ENCODE results near the gene EEPD1.

EEPD1 gene

GRCh38 chr7:36202398-36202797 is 49.3 kb downstream of the EEPD1 start:
- no peak overlapping the region for H3K27ac ChIP-seq (ENCODE audit: low read length)
- H3K9me3 ChIP-seq (ENCODE audit: insufficient read depth, low read depth, low read length), result no peaks in the 10 kb centered on the region
- H3K27me3 ChIP-seq (ENCODE audit: insufficient read depth, low read length), result no peaks in the 10 kb centered on the region
- no peak overlapping the region for H3K4me3 ChIP-seq (ENCODE audit: low read length)
- no peak overlapping the region for H3K9ac ChIP-seq (ENCODE audit: low read depth, low read length)
- no peaks in the 10 kb centered on the region for H3K36me3 ChIP-seq (ENCODE audit: insufficient read depth, low read depth, low read length)
- H3K4me1 ChIP-seq (ENCODE audit: insufficient read depth, low read length), result peaks cover 2% of the 10 kb centered on the region; the same call in 1 of the 2 replicates

- H3K9ac ChIP-seq (ENCODE audit: low read depth, low read length), result no peak overlapping the region
- no peaks in the 10 kb centered on the region for H3K36me3 ChIP-seq (ENCODE audit: insufficient read depth, low read depth, low read length)
- no peaks in the 10 kb centered on the region for H3K27me3 ChIP-seq (ENCODE audit: insufficient read depth, low read length)
- no peak overlapping the region for H3K27ac ChIP-seq (ENCODE audit: low read length)
- H3K4me1 ChIP-seq (ENCODE audit: insufficient read depth, low read length), result peaks cover 8% of the 10 kb centered on the region; the same call in 1 of the 2 replicates
- H3K4me3 ChIP-seq (ENCODE audit: low read length), result no peak overlapping the region
- H3K9me3 ChIP-seq (ENCODE audit: insufficient read depth, low read depth, low read length), result no peaks in the 10 kb centered on the region
Observed at GRCh38 chr7:36203071-36203790, 50.2 kb downstream of the EEPD1 start.

GRCh38 chr7:36204044-36204663 is 51.1 kb downstream of the EEPD1 start:
- Histone ChIP-seq H3K9me3 (ENCODE audit: insufficient read depth, low read depth, low read length) (no peaks in the 10 kb centered on the region), H3K36me3 (ENCODE audit: insufficient read depth, low read depth, low read length) (no peaks in the 10 kb centered on the region), H3K27ac (ENCODE audit: low read length) (no peak overlapping the region), H3K9ac (ENCODE audit: low read depth, low read length) (no peak overlapping the region), H3K27me3 (ENCODE audit: insufficient read depth, low read length) (no peaks in the 10 kb centered on the region), H3K4me3 (ENCODE audit: low read length) (no peak overlapping the region), H3K4me1 (ENCODE audit: insufficient read depth, low read length) (peaks cover 10% of the 10 kb centered on the region; the same call in 1 of the 2 replicates)

GRCh38 chr7:36204929-36205635 is 52.0 kb downstream of the EEPD1 start:
- H3K27ac ChIP-seq (ENCODE audit: low read length), result no peak overlapping the region
- no peaks in the 10 kb centered on the region for H3K9me3 ChIP-seq (ENCODE audit: insufficient read depth, low read depth, low read length)
- peaks cover 10% of the 10 kb centered on the region; the same call in 1 of the 2 replicates for H3K4me1 ChIP-seq (ENCODE audit: insufficient read depth, low read length)
- H3K27me3 ChIP-seq (ENCODE audit: insufficient read depth, low read length), result no peaks in the 10 kb centered on the region
- H3K9ac ChIP-seq (ENCODE audit: low read depth, low read length), result no peak overlapping the region
- H3K4me3 ChIP-seq (ENCODE audit: low read length), result no peak overlapping the region
- H3K36me3 ChIP-seq (ENCODE audit: insufficient read depth, low read depth, low read length), result no peaks in the 10 kb centered on the region

GRCh38 chr7:36205803-36206202 is 52.7 kb downstream of the EEPD1 start:
- no peaks in the 10 kb centered on the region for H3K27me3 ChIP-seq (ENCODE audit: insufficient read depth, low read length)
- H3K36me3 ChIP-seq (ENCODE audit: insufficient read depth, low read depth, low read length), result no peaks in the 10 kb centered on the region
- H3K9ac ChIP-seq (ENCODE audit: low read depth, low read length), result no peak overlapping the region
- no peak overlapping the region for H3K4me3 ChIP-seq (ENCODE audit: low read length)
- no peak overlapping the region for H3K27ac ChIP-seq (ENCODE audit: low read length)
- no peaks in the 10 kb centered on the region for H3K9me3 ChIP-seq (ENCODE audit: insufficient read depth, low read depth, low read length)
- H3K4me1 ChIP-seq (ENCODE audit: insufficient read depth, low read length), result peaks cover 10% of the 10 kb centered on the region; the same call in 1 of the 2 replicates

GRCh38 chr7:36207451-36208291 is 54.6 kb downstream of the EEPD1 start:
- H3K9ac ChIP-seq (ENCODE audit: low read depth, low read length), result no peak overlapping the region
- no peaks in the 10 kb centered on the region for H3K27me3 ChIP-seq (ENCODE audit: insufficient read depth, low read length)
- no peaks in the 10 kb centered on the region for H3K9me3 ChIP-seq (ENCODE audit: insufficient read depth, low read depth, low read length)
- no peak overlapping the region for H3K4me3 ChIP-seq (ENCODE audit: low read length)
- no peaks in the 10 kb centered on the region for H3K36me3 ChIP-seq (ENCODE audit: insufficient read depth, low read depth, low read length)
- H3K4me1 ChIP-seq (ENCODE audit: insufficient read depth, low read length), result peaks cover 10% of the 10 kb centered on the region; the same call in 1 of the 2 replicates
- H3K27ac ChIP-seq (ENCODE audit: low read length), result no peak overlapping the region

- no peak overlapping the region for H3K27ac ChIP-seq (ENCODE audit: low read length)
- H3K36me3 ChIP-seq (ENCODE audit: insufficient read depth, low read depth, low read length), result no peaks in the 10 kb centered on the region
- no peaks in the 10 kb centered on the region for H3K9me3 ChIP-seq (ENCODE audit: insufficient read depth, low read depth, low read length)
- H3K27me3 ChIP-seq (ENCODE audit: insufficient read depth, low read length), result no peaks in the 10 kb centered on the region
- H3K4me1 ChIP-seq (ENCODE audit: insufficient read depth, low read length), result peaks cover 10% of the 10 kb centered on the region; the same call in 1 of the 2 replicates
- no peak overlapping the region for H3K9ac ChIP-seq (ENCODE audit: low read depth, low read length)
- H3K4me3 ChIP-seq (ENCODE audit: low read length), result no peak overlapping the region
Observed at GRCh38 chr7:36208426-36208825, 55.4 kb downstream of the EEPD1 start.

- no peaks in the 10 kb centered on the region for H3K36me3 ChIP-seq (ENCODE audit: insufficient read depth, low read depth, low read length)
- H3K27ac ChIP-seq (ENCODE audit: low read length), result no peak overlapping the region
- H3K4me1 ChIP-seq (ENCODE audit: insufficient read depth, low read length), result peaks cover 10% of the 10 kb centered on the region; the same call in 1 of the 2 replicates
- H3K27me3 ChIP-seq (ENCODE audit: insufficient read depth, low read length), result no peaks in the 10 kb centered on the region
- no peak overlapping the region for H3K9ac ChIP-seq (ENCODE audit: low read depth, low read length)
- no peaks in the 10 kb centered on the region for H3K9me3 ChIP-seq (ENCODE audit: insufficient read depth, low read depth, low read length)
- H3K4me3 ChIP-seq (ENCODE audit: low read length), result no peak overlapping the region
Observed at GRCh38 chr7:36208997-36209813, 56.2 kb downstream of the EEPD1 start.

GRCh38 chr7:36209814-36210183 is 56.7 kb downstream of the EEPD1 start:
- H3K4me1 ChIP-seq (ENCODE audit: insufficient read depth, low read length), result peaks cover 13% of the 10 kb centered on the region; the same call in 1 of the 2 replicates

GRCh38 chr7:36210291-36210922 is 57.4 kb downstream of the EEPD1 start:
- no peaks in the 10 kb centered on the region for H3K9me3 ChIP-seq (ENCODE audit: insufficient read depth, low read depth, low read length)
- H3K4me1 ChIP-seq (ENCODE audit: insufficient read depth, low read length), result peaks cover 17% of the 10 kb centered on the region
- no peak overlapping the region for H3K9ac ChIP-seq (ENCODE audit: low read depth, low read length)
- H3K4me3 ChIP-seq (ENCODE audit: low read length), result no peak overlapping the region
- H3K36me3 ChIP-seq (ENCODE audit: insufficient read depth, low read depth, low read length), result no peaks in the 10 kb centered on the region
- H3K27ac ChIP-seq (ENCODE audit: low read length), result no peak overlapping the region
- no peaks in the 10 kb centered on the region for H3K27me3 ChIP-seq (ENCODE audit: insufficient read depth, low read length)

More at GRCh38 chr7:36209814-36210183, 56.7 kb downstream of the EEPD1 start:
- Histone ChIP-seq H3K9ac (ENCODE audit: low read depth, low read length) (no peak overlapping the region), H3K27ac (ENCODE audit: low read length) (no peak overlapping the region), H3K9me3 (ENCODE audit: insufficient read depth, low read depth, low read length) (no peaks in the 10 kb centered on the region), H3K36me3 (ENCODE audit: insufficient read depth, low read depth, low read length) (no peaks in the 10 kb centered on the region), H3K27me3 (ENCODE audit: insufficient read depth, low read length) (no peaks in the 10 kb centered on the region), H3K4me3 (ENCODE audit: low read length) (no peak overlapping the region)
